ENCODE measurements around the gene NCKAP5.

- TF ChIP-seq CTCF (IDR thresholded peaks at IDR 0.05 in 4 of 5, conservative IDR thresholded peaks at IDR 0.05 in 1 of 5): no peak
- TF ChIP-seq POLR2A (IDR thresholded peaks at IDR 0.05): no peak
Observed at GRCh38 chr2:133342286-133343017, 225.8 kb downstream of the NCKAP5 start.
